Bronchial epithelial cell (primary cell): ENCODE data around the gene NAP1L4. TPM values are rescaled to one million over a fixed set of nuclear protein-coding genes. Genes with fewer than 3 reads are reported as not detected.
"Not testable (repeated sequence)": the region's sequence is repeated elsewhere in the genome, so short reads cannot be mapped to it uniquely, and the experiment has no call there.

Experiments used
- DNase-seq: peaks from one replicate; pipeline ENCODE4 v3.0.0-alpha.2; 2010; ENCODE audit warnings: low read depth
- FAIRE-seq: peaks from 2 replicates; lab custom pipeline; 2011; peaks lifted over from hg19 to GRCh38; lab: Jason Lieb, UNC
- H3K27me3 ChIP-seq: 2 replicates; pipeline ENCODE4 v1.5.1; 2011; ENCODE audit warnings: low read length; ENCODE audit not compliant: control insufficient read depth, insufficient read depth
- H3K36me3 ChIP-seq: 2 replicates; pipeline ENCODE4 v1.5.1; 2011; ENCODE audit warnings: low read length; ENCODE audit not compliant: control insufficient read depth, insufficient read depth
- H3K4me3 ChIP-seq: 2 replicates; pipeline ENCODE4 v1.5.1; 2011; ENCODE audit warnings: mild to moderate bottlenecking, low read depth, low read length, control low read depth
- total RNA-seq: library from RNA; depleted of rRNA; stranded (reverse); fragments of >200 nt; gene quantifications from 2 replicates; pipeline ENCODE4 v1.2.1, GENCODE V29; 2014
- TF ChIP-seq, protein P1 (sequence below): IDR thresholded peaks from 2 replicates; pipeline ENCODE4 v1.5.1; 2011; ENCODE audit warnings: mild to moderate bottlenecking, moderate library complexity, low read length, control low read depth, inconsistent platforms; ENCODE audit not compliant: insufficient read depth, severe bottlenecking

The NAP1L4 gene
- total RNA-seq, 1 donor from 2014 or later = 101 TPM

- DNase-seq = peak; percentile 49
Observed at GRCh38 chr11:2940147-2940920, 51.8 kb downstream of the NAP1L4 start.

GRCh38 chr11:2938458-2939418 lies 53.4 kb downstream of the NAP1L4 start:
- not testable (repeated sequence) for DNase-seq, H3K36me3 ChIP-seq, H3K4me3 ChIP-seq, H3K27me3 ChIP-seq
- FAIRE-seq = peak; percentile 28

More at GRCh38 chr11:2940147-2940920, 51.8 kb downstream of the NAP1L4 start:
- no peak for FAIRE-seq
- H3K27me3 ChIP-seq = no peaks in the 10 kb centered on the region
- H3K36me3 ChIP-seq = peaks cover 10% of the 10 kb centered on the region
- no peak overlapping the region for H3K4me3 ChIP-seq
- TF ChIP-seq, protein P1, sequence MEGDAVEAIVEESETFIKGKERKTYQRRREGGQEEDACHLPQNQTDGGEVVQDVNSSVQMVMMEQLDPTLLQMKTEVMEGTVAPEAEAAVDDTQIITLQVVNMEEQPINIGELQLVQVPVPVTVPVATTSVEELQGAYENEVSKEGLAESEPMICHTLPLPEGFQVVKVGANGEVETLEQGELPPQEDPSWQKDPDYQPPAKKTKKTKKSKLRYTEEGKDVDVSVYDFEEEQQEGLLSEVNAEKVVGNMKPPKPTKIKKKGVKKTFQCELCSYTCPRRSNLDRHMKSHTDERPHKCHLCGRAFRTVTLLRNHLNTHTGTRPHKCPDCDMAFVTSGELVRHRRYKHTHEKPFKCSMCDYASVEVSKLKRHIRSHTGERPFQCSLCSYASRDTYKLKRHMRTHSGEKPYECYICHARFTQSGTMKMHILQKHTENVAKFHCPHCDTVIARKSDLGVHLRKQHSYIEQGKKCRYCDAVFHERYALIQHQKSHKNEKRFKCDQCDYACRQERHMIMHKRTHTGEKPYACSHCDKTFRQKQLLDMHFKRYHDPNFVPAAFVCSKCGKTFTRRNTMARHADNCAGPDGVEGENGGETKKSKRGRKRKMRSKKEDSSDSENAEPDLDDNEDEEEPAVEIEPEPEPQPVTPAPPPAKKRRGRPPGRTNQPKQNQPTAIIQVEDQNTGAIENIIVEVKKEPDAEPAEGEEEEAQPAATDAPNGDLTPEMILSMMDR = no peak

GRCh38 chr11:2937641-2938457 lies 54.3 kb downstream of the NAP1L4 start:
- H3K36me3 ChIP-seq, DNase-seq, H3K4me3 ChIP-seq, H3K27me3 ChIP-seq: not testable (repeated sequence)
- FAIRE-seq = peak; percentile 36

GRCh38 chr11:2934611-2935239 lies 57.4 kb downstream of the NAP1L4 start:
- Histone ChIP-seq H3K4me3 (no peak overlapping the region), H3K36me3 (no peaks in the 10 kb centered on the region), H3K27me3 (no peaks in the 10 kb centered on the region)
- FAIRE-seq (no peak), DNase-seq (no peak)
- TF ChIP-seq, protein P1 = no peak

DNA sequence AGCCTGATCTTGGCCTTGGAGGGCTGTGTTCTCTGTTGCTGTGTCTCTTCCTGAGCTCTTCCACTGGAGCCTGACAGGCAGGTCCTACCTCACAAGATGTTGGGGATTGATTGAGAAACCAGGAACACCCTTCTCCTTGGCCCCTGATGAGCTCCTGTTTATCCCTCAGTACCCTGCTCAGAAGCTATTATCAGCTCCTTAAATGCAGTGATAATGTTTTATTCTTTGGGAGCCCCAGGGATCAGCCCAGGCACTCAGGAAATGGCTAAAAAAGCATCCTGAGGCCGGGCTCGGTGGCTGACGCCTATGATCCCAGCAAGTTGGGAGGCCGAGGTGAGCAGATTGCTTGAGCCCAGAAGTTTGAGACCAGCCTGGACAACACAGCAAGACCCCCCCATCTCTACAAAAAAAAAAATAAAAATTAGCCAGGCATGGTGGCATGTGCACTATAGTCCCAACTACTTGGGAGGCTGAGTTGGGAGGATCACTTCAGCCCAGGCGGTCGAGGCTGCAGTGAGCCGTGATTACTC lies 58.0 kb downstream of the NAP1L4 start:
- Histone ChIP-seq H3K27me3 (no peaks in the 10 kb centered on the region), H3K36me3 (no peaks in the 10 kb centered on the region), H3K4me3 (no peak overlapping the region)
- FAIRE-seq = no peak
- no peak for DNase-seq
- TF ChIP-seq, protein P1 = no peak
